Karpas-422 (cell line): ENCODE results near the gene SH3BGRL. TPM values are rescaled to one million over a fixed set of nuclear protein-coding genes. Genes with fewer than 3 reads are reported as not detected.

Experiments
- DNase-seq: peaks from one replicate; pipeline ENCODE4 v3.0.0-alpha.2; 2015
- H2AFZ ChIP-seq: fragments of 200-600 bp; sonication (generic); 2 replicates; pipeline ENCODE4 v1.6.1; 2014; ENCODE audit warnings: antibody characterized with exemption, low read length, mixed read lengths
- H3K27ac ChIP-seq: fragments of 200-600 bp; sonication (generic); 2 replicates; pipeline ENCODE4 v1.5.1; 2014; ENCODE audit warnings: mild to moderate bottlenecking, low read length, moderate library complexity
- H3K27me3 ChIP-seq: fragments of 200-600 bp; sonication (generic); 2 replicates; pipeline ENCODE4 v1.6.1; 2014; ENCODE audit warnings: low read length, mixed read lengths
- H3K36me3 ChIP-seq: fragments of 200-600 bp; sonication (generic); 2 replicates; pipeline ENCODE4 v1.6.1; 2014; ENCODE audit warnings: low read length, mixed read lengths; ENCODE audit not compliant: insufficient read depth
- H3K4me1 ChIP-seq: fragments of 200-600 bp; sonication (generic); 2 replicates; pipeline ENCODE4 v1.6.1; 2014; ENCODE audit warnings: mild to moderate bottlenecking, low read length, mixed read lengths
- H3K4me2 ChIP-seq: fragments of 200-600 bp; sonication (generic); 2 replicates; pipeline ENCODE4 v1.6.1; 2014; ENCODE audit warnings: low read length, low read depth, mild to moderate bottlenecking; ENCODE audit not compliant: poor library complexity, severe bottlenecking
- H3K4me3 ChIP-seq: fragments of 200-600 bp; sonication (generic); 2 replicates; pipeline ENCODE4 v1.5.1; 2014; ENCODE audit warnings: mild to moderate bottlenecking, antibody characterized with exemption, low read length, mixed read lengths
- H3K79me2 ChIP-seq: fragments of 200-600 bp; sonication (generic); 2 replicates; pipeline ENCODE4 v1.6.1; 2014; ENCODE audit warnings: mild to moderate bottlenecking, low read length, mixed read lengths
- H3K9ac ChIP-seq: fragments of 200-600 bp; sonication (generic); 2 replicates; pipeline ENCODE4 v1.6.0; 2014; ENCODE audit warnings: low read length
- H3K9me2 ChIP-seq: fragments of 200-600 bp; sonication (generic), shearing (Covaris generic); replicated peaks from 2 replicates; pipeline ENCODE4 v1.6.0; 2014; ENCODE audit warnings: mild to moderate bottlenecking, low read length, moderate library complexity; ENCODE audit not compliant: insufficient read depth
- H3K9me3 ChIP-seq: fragments of 300-700, 200-600 bp; sonication (generic); 2 replicates; pipeline ENCODE4 v1.6.1; 2014; ENCODE audit warnings: low read length, mixed read lengths
- H4K20me1 ChIP-seq: fragments of 200-600 bp; sonication (generic); 2 replicates; pipeline ENCODE4 v1.6.1; 2014; ENCODE audit warnings: mild to moderate bottlenecking, antibody characterized with exemption, low read length, low read depth; ENCODE audit not compliant: insufficient read depth
- total RNA-seq: library from RNA; depleted of rRNA; stranded (reverse); fragments of >200 nt; shearing (Covaris generic); gene quantifications from 2 replicates; pipeline ENCODE4 v1.2.3, GENCODE V29; 2014; ENCODE audit warnings: low replicate concordance

Gene SH3BGRL
- total RNA-seq, 1 experiment from 2014 or later = 289 TPM

DNA sequence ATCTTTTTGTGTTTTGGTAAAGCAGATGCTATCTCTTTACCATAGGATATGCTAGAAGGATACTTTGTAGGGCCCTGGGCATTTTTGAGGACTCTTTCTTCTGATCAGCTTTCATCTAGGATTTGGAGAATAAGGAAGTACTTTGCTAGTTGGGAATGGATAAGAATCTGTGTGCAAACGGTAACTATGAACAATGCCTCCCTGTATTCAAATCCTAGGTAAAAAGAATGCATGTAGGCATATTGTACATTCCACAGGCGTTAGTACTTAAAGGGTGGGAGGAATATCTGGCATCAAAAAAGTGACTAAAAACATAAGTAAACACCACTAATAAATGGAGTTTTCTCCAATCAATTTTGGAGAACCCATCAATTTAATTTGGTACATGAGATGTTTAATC is 59.7 kb downstream of the SH3BGRL start:
- H3K9me3 ChIP-seq = no peaks in the 10 kb centered on the region
- no peak overlapping the region for H3K4me2 ChIP-seq
- peaks cover 94% of the 10 kb centered on the region for H3K79me2 ChIP-seq
- no peaks in the 10 kb centered on the region for H4K20me1 ChIP-seq
- H3K9ac ChIP-seq = no peak overlapping the region
- no peak for DNase-seq
- H3K9me2 ChIP-seq = no peaks in the 10 kb centered on the region
- H3K4me3 ChIP-seq = no peak overlapping the region
- no peaks in the 10 kb centered on the region for H3K36me3 ChIP-seq
- H3K4me1 ChIP-seq = no peaks in the 10 kb centered on the region
- no peaks in the 10 kb centered on the region for H3K27me3 ChIP-seq
- no peak overlapping the region for H2AFZ ChIP-seq
- no peak overlapping the region for H3K27ac ChIP-seq

GRCh38 chrX:81263059-81263458 is 61.2 kb downstream of the SH3BGRL start:
- no peak overlapping the region for H3K4me3 ChIP-seq

DNA sequence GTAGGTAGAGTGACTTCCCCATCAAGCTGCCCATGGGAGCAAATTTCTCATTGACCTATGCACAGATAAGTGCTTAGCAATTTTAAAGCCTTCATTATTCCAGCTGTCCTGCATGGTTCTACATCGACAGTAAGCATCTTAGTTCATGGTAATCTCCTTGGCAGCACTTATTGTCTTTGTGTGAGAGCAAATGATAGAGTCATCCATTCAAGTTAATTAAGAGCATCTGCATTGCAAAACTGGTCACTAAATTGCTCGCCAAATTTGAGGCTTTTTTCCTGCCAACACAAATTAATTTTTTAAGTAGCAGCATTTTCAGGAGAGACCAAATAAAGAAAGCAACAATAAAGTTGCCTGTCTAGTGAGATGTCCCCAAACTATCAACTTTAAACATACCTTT is 76.7 kb downstream of the SH3BGRL start:
- peaks cover 16% of the 10 kb centered on the region for H3K79me2 ChIP-seq
- peaks cover 31% of the 10 kb centered on the region for H3K36me3 ChIP-seq
- H3K4me3 ChIP-seq = no peak overlapping the region
- H3K9me2 ChIP-seq = no peaks in the 10 kb centered on the region
- no peaks in the 10 kb centered on the region for H3K4me1 ChIP-seq
- no peak overlapping the region for H3K9ac ChIP-seq
- no peak for DNase-seq
- no peak overlapping the region for H2AFZ ChIP-seq
- H3K4me2 ChIP-seq = no peak overlapping the region
- H3K9me3 ChIP-seq = peaks cover 5% of the 10 kb centered on the region; the same call in 1 of the 2 replicates
- H3K27ac ChIP-seq = no peak overlapping the region
- H3K27me3 ChIP-seq = no peaks in the 10 kb centered on the region
- no peaks in the 10 kb centered on the region for H4K20me1 ChIP-seq

More at GRCh38 chrX:81263059-81263458, 61.2 kb downstream of the SH3BGRL start:
- Histone ChIP-seq H3K9me2 (no peaks in the 10 kb centered on the region), H3K79me2 (peaks cover 90% of the 10 kb centered on the region), H2AFZ (no peak overlapping the region), H3K4me1 (no peaks in the 10 kb centered on the region), H3K4me2 (no peak overlapping the region), H3K9me3 (no peaks in the 10 kb centered on the region), H3K36me3 (no peaks in the 10 kb centered on the region), H3K27me3 (no peaks in the 10 kb centered on the region), H3K9ac (no peak overlapping the region), H3K27ac (no peak overlapping the region), H4K20me1 (no peaks in the 10 kb centered on the region)
- DNase-seq = no peak

- Histone ChIP-seq H3K9me2 (no peaks in the 10 kb centered on the region), H3K27me3 (no peaks in the 10 kb centered on the region), H4K20me1 (no peaks in the 10 kb centered on the region), H3K4me1 (no peaks in the 10 kb centered on the region), H3K4me3 (no peak overlapping the region), H3K4me2 (no peak overlapping the region), H3K36me3 (peaks cover 31% of the 10 kb centered on the region), H2AFZ (no peak overlapping the region), H3K9me3 (peaks cover 5% of the 10 kb centered on the region), H3K27ac (no peak overlapping the region), H3K79me2 (peaks cover 6% of the 10 kb centered on the region), H3K9ac (no peak overlapping the region)
- no peak for DNase-seq
Measured at GRCh38 chrX:81280148-81280547, 78.2 kb downstream of the SH3BGRL start.

DNA sequence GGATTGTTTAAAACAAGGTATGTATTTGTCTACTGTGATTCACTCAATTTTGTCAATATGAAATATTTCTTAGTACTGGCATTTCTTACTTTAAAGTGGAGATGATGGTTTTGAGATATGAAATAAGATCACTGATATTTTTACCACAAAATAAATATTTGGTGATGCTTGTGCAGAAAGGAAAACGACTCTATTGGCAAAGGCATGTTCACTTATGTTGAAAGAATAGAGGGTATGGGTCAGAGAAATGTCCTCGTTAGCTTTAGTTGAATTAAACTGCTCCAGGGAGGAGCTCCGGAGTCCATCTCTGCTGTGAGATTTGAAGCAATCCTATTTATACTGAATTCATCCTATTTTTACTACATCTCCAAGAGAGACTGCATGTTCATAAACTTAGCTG is 84.2 kb downstream of the SH3BGRL start:
- H4K20me1 ChIP-seq = no peaks in the 10 kb centered on the region
- peaks cover 9% of the 10 kb centered on the region; the same call in 1 of the 2 replicates for H3K36me3 ChIP-seq
- no peaks in the 10 kb centered on the region for H3K79me2 ChIP-seq
- H3K4me2 ChIP-seq = no peak overlapping the region
- H3K9me3 ChIP-seq = peaks cover 16% of the 10 kb centered on the region
- no peak for DNase-seq
- no peak overlapping the region for H3K4me3 ChIP-seq
- H3K9me2 ChIP-seq = no peaks in the 10 kb centered on the region
- H3K4me1 ChIP-seq = no peaks in the 10 kb centered on the region
- H3K27ac ChIP-seq = no peak overlapping the region
- no peak overlapping the region for H2AFZ ChIP-seq
- no peak overlapping the region for H3K9ac ChIP-seq
- no peaks in the 10 kb centered on the region for H3K27me3 ChIP-seq

- Histone ChIP-seq H3K27ac (no peak overlapping the region), H3K9me3 (peaks cover 18% of the 10 kb centered on the region), H3K36me3 (peaks cover 12% of the 10 kb centered on the region; the same call in 1 of the 2 replicates), H4K20me1 (no peaks in the 10 kb centered on the region), H3K4me2 (no peak overlapping the region), H3K9ac (no peak overlapping the region), H3K79me2 (no peaks in the 10 kb centered on the region), H3K4me3 (no peak overlapping the region), H3K4me1 (no peaks in the 10 kb centered on the region), H2AFZ (no peak overlapping the region), H3K9me2 (no peaks in the 10 kb centered on the region), H3K27me3 (no peaks in the 10 kb centered on the region)
- DNase-seq = no peak
Measured at GRCh38 chrX:81286608-81287007, 84.7 kb downstream of the SH3BGRL start.

- Histone ChIP-seq H3K9me2 (no peaks in the 10 kb centered on the region), H3K4me2 (no peak overlapping the region), H3K79me2 (no peaks in the 10 kb centered on the region), H3K27ac (no peak overlapping the region), H3K9ac (no peak overlapping the region), H4K20me1 (no peaks in the 10 kb centered on the region), H3K27me3 (no peaks in the 10 kb centered on the region), H3K4me1 (no peaks in the 10 kb centered on the region), H2AFZ (no peak overlapping the region), H3K4me3 (no peak overlapping the region), H3K36me3 (peaks cover 21% of the 10 kb centered on the region), H3K9me3 (peaks cover 29% of the 10 kb centered on the region)
- DNase-seq = no peak
Measured at GRCh38 chrX:81291996-81292395, 90.1 kb downstream of the SH3BGRL start.

DNA sequence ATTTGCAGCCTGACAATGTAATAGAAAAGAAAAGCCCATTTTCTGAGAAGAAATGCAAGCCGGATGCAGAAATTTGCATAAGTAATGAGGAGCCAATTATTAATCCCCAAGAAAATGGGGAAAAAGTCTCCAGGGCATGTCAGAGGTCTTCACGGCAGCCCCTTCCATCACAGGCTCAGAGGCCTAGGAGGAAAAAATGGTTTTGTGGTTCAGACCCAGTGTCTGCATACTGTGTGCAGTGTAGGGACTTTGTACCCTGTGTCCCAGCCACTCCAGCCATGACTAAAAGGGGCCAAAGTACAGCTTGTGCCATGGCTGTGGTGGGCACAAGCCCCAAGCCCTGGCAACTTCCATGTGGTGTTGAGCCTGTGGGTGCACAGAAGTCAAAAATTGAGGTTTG is 92.2 kb downstream of the SH3BGRL start:
- Histone ChIP-seq H4K20me1 (no peaks in the 10 kb centered on the region), H3K9me3 (peaks cover 24% of the 10 kb centered on the region), H3K27ac (no peak overlapping the region), H3K9me2 (no peaks in the 10 kb centered on the region), H3K36me3 (peaks cover 28% of the 10 kb centered on the region), H3K4me3 (no peak overlapping the region), H3K9ac (no peak overlapping the region), H2AFZ (no peak overlapping the region), H3K27me3 (no peaks in the 10 kb centered on the region), H3K79me2 (no peaks in the 10 kb centered on the region), H3K4me2 (no peak overlapping the region), H3K4me1 (no peaks in the 10 kb centered on the region)
- no peak for DNase-seq

DNA sequence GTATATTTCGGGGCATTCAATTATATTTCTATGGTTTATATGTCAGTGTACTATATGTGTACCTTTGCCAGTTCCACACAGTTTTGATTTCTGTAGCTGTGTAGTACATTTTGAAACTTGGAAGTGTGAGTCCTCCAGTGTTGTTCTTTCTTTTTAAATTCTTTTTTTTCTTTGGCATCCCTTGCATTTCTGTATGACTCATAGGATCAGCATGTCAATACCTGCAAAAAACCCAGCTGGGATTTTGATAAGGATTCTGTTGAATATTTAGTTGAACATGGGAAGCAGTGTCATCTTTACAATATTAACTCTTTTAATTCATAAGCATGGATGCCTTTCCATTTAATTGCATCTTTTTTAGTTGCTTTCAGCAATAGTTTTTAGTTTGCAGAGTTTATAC is 100.0 kb downstream of the SH3BGRL start:
- no peaks in the 10 kb centered on the region for H3K27me3 ChIP-seq
- H3K27ac ChIP-seq = no peak overlapping the region
- no peak overlapping the region for H3K4me2 ChIP-seq
- H3K36me3 ChIP-seq = peaks cover 9% of the 10 kb centered on the region
- H3K9me3 ChIP-seq = peaks cover 5% of the 10 kb centered on the region
- H3K79me2 ChIP-seq = peaks cover 30% of the 10 kb centered on the region
- H3K9me2 ChIP-seq = no peaks in the 10 kb centered on the region
- H3K4me1 ChIP-seq = peaks cover 21% of the 10 kb centered on the region
- H4K20me1 ChIP-seq = no peaks in the 10 kb centered on the region
- DNase-seq = no peak
- H3K4me3 ChIP-seq = no peak overlapping the region
- H2AFZ ChIP-seq = no peak overlapping the region
- no peak overlapping the region for H3K9ac ChIP-seq
